DND-41 (cell line): Measurements from ENCODE around the gene ELAC1.
"Not testable (repeated sequence)": the region's sequence is repeated elsewhere in the genome, so short reads cannot be mapped to it uniquely, and the experiment has no call there.

Source experiments
- CTCF ChIP-seq: IDR thresholded peaks from 2 replicates; pipeline ENCODE4 v1.5.1; 2012; ENCODE audit warnings: borderline replicate concordance, low read length, moderate library complexity, mild to moderate bottlenecking; ENCODE audit not compliant: poor library complexity, severe bottlenecking; ENCODE audit errors: extremely low read depth
- EZH2 ChIP-seq: IDR thresholded peaks from 3 replicates; pipeline ENCODE4 v1.6.1; 2012; ENCODE audit warnings: borderline replicate concordance, low read depth, mild to moderate bottlenecking, moderate library complexity, low read length, inconsistent platforms; ENCODE audit not compliant: severe bottlenecking

- not testable (repeated sequence) for TF ChIP-seq CTCF, EZH2
Observed at GRCh38 chr18:50945918-50946317, 21.9 kb upstream of the ELAC1 start.
